ENCODE measurements around the gene PDC.

- TF ChIP-seq ZNF274 (IDR thresholded peaks at IDR 0.05; ENCODE audit: low read depth, low read length) (no peak), YY1 (IDR thresholded peaks at IDR 0.05; ENCODE audit: insufficient read depth, insufficient read length) (no peak), SUZ12 (IDR thresholded peaks at IDR 0.05; ENCODE audit: extremely low read depth, insufficient read depth, insufficient read length) (no peak)
Measured at GRCh38 chr1:186443638-186444037, 17.3 kb downstream of the PDC start.
